HUES64 (cell line): ENCODE measurements around the gene PCSK2.

Experiments used
- H3K27ac ChIP-seq: 2 replicates; pipeline ENCODE4 v1.7.0; 2013; ENCODE audit warnings: low read depth, low read length, inconsistent platforms
- H3K27me3 ChIP-seq: 2 replicates; pipeline ENCODE4 v1.6.1; 2013; ENCODE audit warnings: mild to moderate bottlenecking, low read length; ENCODE audit not compliant: insufficient read depth
- H3K36me3 ChIP-seq: 2 replicates; pipeline ENCODE4 v1.6.1; 2013; ENCODE audit warnings: mild to moderate bottlenecking, low read length; ENCODE audit not compliant: insufficient read depth
- H3K4me1 ChIP-seq: 2 replicates; pipeline ENCODE4 v1.6.1; 2013; ENCODE audit warnings: mild to moderate bottlenecking, low read length, moderate library complexity; ENCODE audit not compliant: insufficient read depth
- H3K4me3 ChIP-seq: 2 replicates; pipeline ENCODE4 v1.5.1; 2013; ENCODE audit warnings: mild to moderate bottlenecking, low read length, moderate library complexity
- H3K9ac ChIP-seq: 2 replicates; pipeline ENCODE4 v1.6.1; 2013; ENCODE audit warnings: mild to moderate bottlenecking, low read depth, low read length
- H3K9me3 ChIP-seq: 2 replicates; pipeline ENCODE4 v1.6.1; 2013; ENCODE audit warnings: low read depth, low read length; ENCODE audit not compliant: insufficient read depth
- WGBS: fragments of 150-250, 120-280 bp; methylation state at CpG from one replicate; pipeline ENCODE4 v1.1.7; 2013; ENCODE audit warnings: missing lambda C conversion rate; 5-methylcytosine and 5-hydroxymethylcytosine counted together

Gene PCSK2

DNA sequence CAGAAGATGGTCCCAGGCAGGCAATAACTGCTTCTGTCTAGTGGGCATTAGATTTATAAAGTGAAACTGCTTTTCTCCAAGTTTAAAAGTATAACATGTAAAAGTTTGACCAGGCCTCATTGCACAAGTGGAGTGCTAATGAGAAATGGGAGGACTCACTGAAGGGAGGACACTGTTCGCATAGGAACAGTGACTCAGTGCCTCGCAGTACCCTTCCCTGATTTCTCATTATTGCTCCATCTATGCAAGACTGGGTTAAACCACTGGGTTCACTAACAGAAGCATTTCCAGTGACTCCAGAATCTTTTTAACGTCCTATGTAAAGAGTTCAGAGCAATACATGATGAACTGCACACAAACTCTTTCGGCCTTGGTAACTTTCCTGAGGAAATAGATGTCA lies 79.6 kb downstream of the PCSK2 start:
- Histone ChIP-seq H3K27ac (no peak overlapping the region), H3K9ac (no peak overlapping the region), H3K27me3 (no peaks in the 10 kb centered on the region), H3K36me3 (no peaks in the 10 kb centered on the region), H3K9me3 (no peaks in the 10 kb centered on the region), H3K4me3 (no peak overlapping the region), H3K4me1 (peaks cover 12% of the 10 kb centered on the region)
- 95% methylated on average over 4 of the region's 4 CpGs for WGBS

DNA sequence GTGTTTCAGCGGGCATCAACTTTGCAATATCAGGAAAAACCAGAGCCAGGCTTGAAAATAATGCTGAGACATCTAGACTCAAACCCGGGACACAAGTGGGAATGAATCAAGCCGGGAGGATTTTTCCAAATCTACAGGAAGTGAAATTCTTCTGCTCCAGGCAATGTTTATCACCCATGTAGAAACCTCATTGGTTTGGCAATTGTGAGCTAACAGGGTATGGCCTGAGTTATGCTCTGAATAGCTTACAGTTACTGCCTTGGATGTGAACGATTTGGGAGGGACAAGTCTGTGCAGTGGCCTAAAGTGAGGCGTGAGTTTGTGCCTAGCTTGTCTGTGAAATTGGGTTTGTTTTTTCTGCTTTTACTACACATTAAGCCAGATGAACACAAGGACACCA lies 87.4 kb downstream of the PCSK2 start:
- Histone ChIP-seq H3K9me3 (no peaks in the 10 kb centered on the region), H3K27ac (no peak overlapping the region), H3K27me3 (no peaks in the 10 kb centered on the region), H3K4me1 (no peaks in the 10 kb centered on the region), H3K9ac (no peak overlapping the region), H3K36me3 (no peaks in the 10 kb centered on the region), H3K4me3 (no peak overlapping the region)
- WGBS = 92% methylated on average over 5 of the region's 5 CpGs

DNA sequence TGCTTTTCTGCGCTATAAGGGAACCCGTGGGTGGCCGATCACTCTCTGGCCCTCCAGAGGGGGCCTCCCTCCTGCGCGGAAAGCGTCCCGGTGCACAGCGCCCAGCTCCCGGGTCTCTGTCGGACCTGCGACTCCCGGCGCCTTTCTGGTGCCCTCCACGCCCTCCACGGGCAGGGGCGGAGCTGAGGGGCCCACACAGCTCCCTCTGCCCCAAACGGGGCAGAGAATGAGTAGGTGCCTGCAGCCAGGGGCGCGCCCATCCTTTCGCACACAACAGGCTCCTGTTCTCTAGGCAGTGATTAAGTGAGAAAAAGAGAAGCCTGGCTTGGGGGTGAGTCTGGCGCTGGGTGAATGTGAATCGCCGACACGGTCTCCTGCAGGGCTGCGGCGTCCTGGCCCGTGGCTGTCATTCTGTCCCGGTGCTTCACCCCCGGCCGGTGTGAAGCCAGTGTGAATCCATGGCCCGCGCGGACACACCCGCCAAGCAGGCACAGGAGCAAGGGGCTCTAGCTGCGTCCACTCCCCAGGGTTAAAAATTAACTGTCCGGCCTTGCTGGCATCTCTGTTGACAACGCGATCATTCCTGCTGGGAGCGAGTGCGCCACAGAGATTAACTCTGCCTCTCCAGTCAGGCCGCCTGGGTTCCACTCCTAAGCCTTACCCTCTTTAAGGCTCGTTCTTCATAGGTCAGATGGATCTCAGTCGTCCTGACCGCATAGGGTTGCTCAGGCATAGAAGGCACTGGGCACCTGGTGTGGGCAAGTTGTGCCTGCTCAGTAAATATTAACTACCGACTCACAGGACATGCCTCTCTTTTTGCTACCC lies 88.8 kb downstream of the PCSK2 start:
- no peaks in the 10 kb centered on the region for H3K27me3 ChIP-seq
- H3K9me3 ChIP-seq = no peaks in the 10 kb centered on the region
- no peak overlapping the region for H3K27ac ChIP-seq
- no peaks in the 10 kb centered on the region for H3K4me1 ChIP-seq
- no peak overlapping the region for H3K4me3 ChIP-seq
- no peak overlapping the region for H3K9ac ChIP-seq
- 94% methylated on average over 45 of the region's 45 CpGs for WGBS
- no peaks in the 10 kb centered on the region for H3K36me3 ChIP-seq

DNA sequence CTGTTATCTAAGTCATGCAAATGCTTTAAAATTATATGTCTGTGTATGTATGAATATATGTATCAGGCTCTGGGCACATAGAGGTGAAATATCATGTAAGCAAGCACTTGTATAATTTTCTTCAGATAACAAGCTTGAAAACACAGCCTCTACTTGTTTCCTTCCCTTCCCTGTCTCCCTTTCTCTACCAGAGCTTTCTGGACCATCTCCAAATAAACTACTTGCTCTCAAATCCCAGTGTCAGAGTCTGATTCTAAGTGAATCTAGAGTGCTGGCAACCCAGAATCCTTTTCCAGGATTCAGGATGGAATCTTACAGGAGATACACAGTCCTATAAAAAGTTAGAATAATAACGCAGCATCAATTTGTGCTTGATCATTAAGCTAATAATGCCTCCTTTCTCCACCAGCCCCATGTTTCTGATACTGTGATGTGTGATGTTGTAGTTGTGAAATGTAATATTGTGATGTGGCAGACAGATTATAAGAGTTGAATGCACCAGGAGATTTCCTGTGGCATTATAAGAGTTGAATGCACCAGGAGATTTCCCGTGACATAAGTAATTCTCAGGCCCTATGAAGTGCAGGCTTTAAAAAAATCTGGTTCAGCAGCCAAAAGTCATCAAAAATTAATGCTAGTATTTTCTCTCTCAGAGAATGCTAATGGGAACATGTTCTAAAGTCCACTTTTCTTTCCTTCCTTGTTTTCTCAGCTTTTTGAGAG lies 89.6 kb downstream of the PCSK2 start:
- no peak overlapping the region for H3K9ac ChIP-seq
- WGBS = 52% methylated on average over 2 of the region's 2 CpGs
- no peaks in the 10 kb centered on the region for H3K4me1 ChIP-seq
- no peaks in the 10 kb centered on the region for H3K36me3 ChIP-seq
- no peak overlapping the region for H3K4me3 ChIP-seq
- no peak overlapping the region for H3K27ac ChIP-seq
- H3K27me3 ChIP-seq = no peaks in the 10 kb centered on the region
- H3K9me3 ChIP-seq = no peaks in the 10 kb centered on the region

DNA sequence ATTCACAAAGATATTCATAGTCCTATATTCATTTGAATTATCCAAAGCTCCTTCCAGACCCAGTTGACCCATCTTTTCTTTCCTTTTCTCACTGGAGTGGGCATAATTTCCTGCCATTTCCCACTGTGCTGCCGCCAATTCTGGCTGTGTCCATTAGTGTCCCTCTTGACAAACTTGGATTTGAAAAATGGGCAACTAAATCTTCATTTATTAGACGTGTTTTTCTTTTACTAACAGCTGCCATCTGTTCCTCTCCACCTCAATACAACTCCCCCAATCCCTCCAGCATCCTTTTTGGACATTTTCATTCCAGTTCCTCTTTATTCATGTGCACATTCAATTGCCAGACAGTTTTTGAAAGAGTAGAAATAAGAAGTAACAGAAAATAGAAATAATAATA lies 90.5 kb downstream of the PCSK2 start:
- H3K27me3 ChIP-seq = no peaks in the 10 kb centered on the region

DNA sequence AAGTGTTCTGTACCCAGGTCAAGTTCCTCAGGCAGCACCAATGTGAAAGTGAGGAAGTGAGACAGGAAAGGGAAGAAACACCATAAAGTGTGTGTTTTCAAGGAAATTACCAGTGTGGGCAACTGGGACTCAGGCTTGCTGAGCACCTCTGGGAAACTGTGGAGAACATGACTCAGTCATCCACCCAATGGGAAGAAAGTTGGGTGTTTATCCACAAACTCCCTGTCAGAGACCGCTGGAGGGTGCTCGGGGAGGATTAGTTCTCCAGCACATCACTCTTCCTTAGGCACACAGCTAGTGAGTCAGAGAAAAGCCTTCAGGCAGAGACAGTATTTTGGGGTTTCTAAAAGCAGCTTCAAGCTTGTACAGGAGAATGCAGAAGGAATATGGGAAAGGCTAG lies 93.6 kb downstream of the PCSK2 start:
- H3K36me3 ChIP-seq = no peaks in the 10 kb centered on the region
- WGBS = 89% methylated on average over 2 of the region's 2 CpGs
- H3K9ac ChIP-seq = no peak overlapping the region
- no peak overlapping the region for H3K27ac ChIP-seq
- H3K9me3 ChIP-seq = no peaks in the 10 kb centered on the region
- no peaks in the 10 kb centered on the region for H3K27me3 ChIP-seq
- no peak overlapping the region for H3K4me3 ChIP-seq
- no peaks in the 10 kb centered on the region for H3K4me1 ChIP-seq

More for the DNA sequence above, 90.5 kb downstream of the PCSK2 start:
- Histone ChIP-seq H3K4me3 (no peak overlapping the region), H3K4me1 (no peaks in the 10 kb centered on the region), H3K27ac (no peak overlapping the region), H3K9ac (no peak overlapping the region), H3K36me3 (no peaks in the 10 kb centered on the region), H3K9me3 (no peaks in the 10 kb centered on the region)
- WGBS = 91% methylated on average over 2 of the region's 2 CpGs

DNA sequence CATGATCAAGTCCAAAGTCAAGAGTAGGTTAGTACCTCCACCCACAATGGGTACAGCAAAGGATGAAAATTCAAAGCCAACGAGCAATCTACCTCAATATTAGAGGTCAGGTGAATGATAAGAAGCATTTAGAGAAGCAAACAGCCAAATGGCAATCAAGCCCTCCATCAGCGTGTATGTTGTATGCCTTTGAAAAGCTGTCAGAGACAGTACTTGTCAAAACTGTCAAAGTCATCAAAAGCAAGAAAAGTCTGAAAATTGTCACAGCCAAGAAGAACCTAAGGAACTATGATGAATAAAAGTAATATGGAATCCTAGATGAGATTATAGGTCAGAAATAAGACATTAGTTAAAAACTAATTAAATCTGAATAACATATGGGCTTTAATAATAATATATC lies 99.3 kb downstream of the PCSK2 start:
- no peak overlapping the region for H3K27ac ChIP-seq
- no peaks in the 10 kb centered on the region for H3K9me3 ChIP-seq
- no peak overlapping the region for H3K9ac ChIP-seq
- H3K4me3 ChIP-seq = no peak overlapping the region
- no peaks in the 10 kb centered on the region for H3K36me3 ChIP-seq
- H3K27me3 ChIP-seq = no peaks in the 10 kb centered on the region
- WGBS = 100% methylated on average over 2 of the region's 2 CpGs
- H3K4me1 ChIP-seq = no peaks in the 10 kb centered on the region

DNA sequence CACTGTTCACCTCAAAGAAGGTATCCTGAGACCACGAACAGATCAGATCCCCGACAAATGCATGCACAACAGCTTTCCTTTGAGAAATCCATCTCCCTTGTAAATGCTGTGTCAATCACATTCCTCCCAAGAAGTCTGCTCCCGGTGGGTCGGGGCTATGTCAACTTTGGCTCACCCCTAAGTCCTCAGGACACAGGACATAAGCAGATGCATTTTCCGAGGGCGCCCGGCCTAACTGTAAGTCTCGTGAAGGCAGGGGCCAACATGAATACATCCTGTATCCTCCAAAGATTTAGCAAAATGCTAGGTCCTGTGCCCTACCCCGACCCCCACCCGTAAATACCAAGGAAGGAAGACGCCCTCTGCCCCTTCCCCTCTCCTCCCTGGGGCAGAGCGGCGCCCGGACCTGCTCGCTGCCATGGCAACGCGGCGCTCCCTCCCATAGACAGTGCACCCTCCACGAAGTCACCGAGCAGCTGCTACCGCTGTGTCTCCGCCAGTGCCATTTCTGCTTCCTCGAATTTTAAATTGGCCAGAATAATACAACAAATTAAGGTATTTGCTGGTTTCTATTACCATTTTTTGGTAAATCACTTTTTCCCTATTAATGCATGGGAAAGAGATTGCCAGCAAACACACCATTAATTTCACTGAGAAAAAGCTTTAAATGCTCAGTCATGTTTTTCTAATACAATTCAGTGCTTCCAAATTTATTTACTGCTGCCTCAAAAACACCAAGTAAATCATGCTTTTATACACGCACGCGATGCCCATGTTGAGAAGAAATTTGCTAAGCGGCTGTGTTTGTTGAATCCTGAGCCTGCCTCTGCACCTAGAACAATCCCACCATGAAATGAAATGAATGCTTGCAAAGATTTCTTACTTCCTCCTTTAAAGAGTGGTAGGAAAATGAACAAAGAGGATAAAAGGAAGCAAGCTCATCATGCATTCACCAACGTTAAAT lies 100.6 kb downstream of the PCSK2 start:
- Histone ChIP-seq H3K9me3 (no peaks in the 10 kb centered on the region), H3K4me1 (no peaks in the 10 kb centered on the region), H3K36me3 (no peaks in the 10 kb centered on the region), H3K9ac (no peak overlapping the region), H3K4me3 (no peak overlapping the region), H3K27ac (no peak overlapping the region), H3K27me3 (no peaks in the 10 kb centered on the region)
- 92% methylated on average over 27 of the region's 28 CpGs for WGBS

DNA sequence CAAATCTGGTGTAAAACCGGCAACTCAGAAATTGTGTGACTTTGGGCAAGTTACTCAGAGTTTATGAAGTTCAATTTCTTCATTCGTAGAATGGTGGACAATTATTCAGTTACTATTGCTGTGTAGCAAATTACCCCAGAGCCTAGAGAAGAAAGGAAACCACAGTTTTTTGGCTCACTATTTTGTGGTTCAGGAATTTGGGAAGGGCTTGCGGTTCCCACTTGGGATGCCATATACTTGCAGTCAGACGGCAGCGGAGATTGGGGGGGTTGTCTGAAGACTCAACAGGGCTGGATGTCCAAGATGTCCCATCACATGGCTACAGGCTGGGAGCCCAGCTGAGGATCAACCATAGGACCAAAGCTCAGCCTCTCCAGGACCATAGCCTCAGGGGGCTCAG lies 108.1 kb downstream of the PCSK2 start:
- no peak overlapping the region for H3K4me3 ChIP-seq
- 81% methylated on average over 5 of the region's 5 CpGs for WGBS
- no peak overlapping the region for H3K9ac ChIP-seq
- H3K4me1 ChIP-seq = peaks cover 3% of the 10 kb centered on the region; the same call in 1 of the 2 replicates
- no peaks in the 10 kb centered on the region for H3K27me3 ChIP-seq
- no peak overlapping the region for H3K27ac ChIP-seq
- H3K9me3 ChIP-seq = no peaks in the 10 kb centered on the region
- H3K36me3 ChIP-seq = no peaks in the 10 kb centered on the region

DNA sequence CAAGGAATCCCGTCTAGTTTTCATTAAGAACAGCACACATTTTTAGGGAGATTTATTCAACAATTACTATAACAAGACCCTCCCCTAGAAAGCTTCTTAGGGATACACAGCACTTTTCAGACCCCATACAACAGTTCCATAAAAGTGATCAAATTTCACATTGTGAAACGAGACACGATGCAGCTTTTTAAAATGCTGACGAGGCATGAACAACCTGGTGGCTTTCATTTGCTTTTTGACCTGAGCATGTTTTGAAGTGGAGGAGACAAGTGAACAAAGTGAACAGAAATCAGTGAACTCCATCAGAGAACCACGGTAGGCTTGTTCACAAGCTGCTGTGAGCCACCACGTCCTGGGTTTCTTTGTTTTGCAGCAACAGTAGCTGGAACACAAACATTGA lies 112.2 kb downstream of the PCSK2 start:
- H3K9ac ChIP-seq = no peak overlapping the region

DNA sequence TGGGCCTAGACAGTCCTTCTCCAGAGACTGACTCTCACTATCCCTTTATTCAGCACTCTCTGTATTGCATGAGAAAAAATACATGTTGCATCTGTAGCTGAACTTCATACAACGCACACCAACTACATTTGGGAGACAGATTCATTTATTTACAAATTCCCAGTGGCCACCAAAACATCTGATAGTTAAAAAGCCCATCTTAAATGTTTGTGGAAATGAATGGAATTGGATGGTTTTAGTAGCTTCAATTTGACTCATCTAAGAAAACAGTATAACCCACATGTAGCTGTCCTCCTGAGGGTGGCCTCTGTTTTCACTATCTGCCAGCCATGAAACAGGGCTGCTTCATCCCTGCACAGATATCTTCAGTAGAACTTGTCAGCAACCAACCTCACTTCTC lies 116.3 kb downstream of the PCSK2 start:
- Histone ChIP-seq H3K27ac (no peak overlapping the region), H3K27me3 (no peaks in the 10 kb centered on the region), H3K4me3 (no peak overlapping the region), H3K4me1 (peaks cover 10% of the 10 kb centered on the region), H3K9me3 (no peaks in the 10 kb centered on the region), H3K9ac (no peak overlapping the region), H3K36me3 (no peaks in the 10 kb centered on the region)
- 93% methylated on average over 1 of the region's 1 CpG for WGBS

More for the DNA sequence above, 112.2 kb downstream of the PCSK2 start:
- 84% methylated on average over 6 of the region's 6 CpGs for WGBS
- Histone ChIP-seq H3K27ac (no peak overlapping the region), H3K36me3 (no peaks in the 10 kb centered on the region), H3K9me3 (no peaks in the 10 kb centered on the region), H3K4me1 (peaks cover 3% of the 10 kb centered on the region; the same call in 1 of the 2 replicates), H3K4me3 (no peak overlapping the region), H3K27me3 (no peaks in the 10 kb centered on the region)
